HCT116 (cell line): ENCODE measurements around the gene HEATR5B. TPM values are rescaled to one million over a fixed set of nuclear protein-coding genes. Genes with fewer than 3 reads are reported as not detected.

Experiments used
- ATAC-seq: fragments of 200-7000 bp; cut with Tn5 transposase; 2 replicates; pipeline ENCODE4 v1.9.1; 2020; ENCODE audit warnings: mild to moderate bottlenecking, moderate library complexity
- BruUV-seq: library from RNA; stranded (reverse); fragments of 400-500 nt; replicated peaks from 2 replicates; lab custom pipeline; 2021; lab: Mats Ljungman, UMichigan
- CTCF ChIA-PET: fragments of 300-600 bp; sonication (Branson Sonifier 250); formaldehyde crosslinking; loops from one replicate; lab custom pipeline; 2021; ENCODE audit warnings: antibody characterized with exemption; lab: Charles Lee
- POLR2A ChIA-PET: fragments of 300-600, 350-600 bp; sonication (Branson Sonifier 250); formaldehyde crosslinking; loops from one replicate; lab custom pipeline; 2021; ENCODE audit warnings: antibody characterized with exemption; lab: Charles Lee
- RAD21 ChIA-PET, 2 experiments: fragments of 300-600 bp; sonication (Branson Sonifier 250); formaldehyde crosslinking; loops; one replicate each; lab custom pipeline; 2023; ENCODE audit warnings: low total read pairs in 2 of 2; ENCODE audit not compliant: uncharacterized antibody in 2 of 2, unreplicated experiment in 2 of 2, low non-redundant PET in 1 of 2; lab: Charles Lee
- DNase-seq: peaks from one replicate; pipeline ENCODE4 v3.0.0-alpha.2; 2010; ENCODE audit warnings: low read depth, low spot score
- H2AFZ ChIP-seq: fragments of 200-600 bp; shearing (Covaris generic), sonication (generic); 2 replicates; pipeline ENCODE4 v1.6.1; 2017; ENCODE audit warnings: low read depth, mixed run types, mixed read lengths, antibody characterized with exemption, low read length; ENCODE audit not compliant: poor library complexity, severe bottlenecking
- H3K27ac ChIP-seq: 2 replicates; pipeline ENCODE4 v1.5.1; 2012; ENCODE audit warnings: low read depth, low read length
- H3K27me3 ChIP-seq: fragments of 200-600 bp; sonication (generic); 2 replicates; pipeline ENCODE4 v1.6.1; 2016; ENCODE audit warnings: mixed run types, low read length, mixed read lengths; ENCODE audit not compliant: insufficient read depth
- H3K36me3 ChIP-seq, 2 experiments: fragments of 200-500 bp in 1 of 2; fragments of 200-600 bp in 1 of 2; sonication (Bioruptor generic) in 1 of 2; sonication (generic) in 1 of 2; 2 replicates each; pipeline versions ENCODE4 v1.5.1 to v1.6.1; 2014 to 2016; ENCODE audit warnings: low read length in 2 of 2, inconsistent platforms in 1 of 2, mixed read lengths in 1 of 2, mixed run types in 1 of 2; ENCODE audit not compliant: insufficient read depth in 2 of 2, control insufficient read depth in 1 of 2
- H3K4me1 ChIP-seq, 2 experiments: fragments of 200-600 bp in 1 of 2; sonication (generic) in 1 of 2; 2 replicates each; pipeline versions ENCODE4 v1.5.1 to v1.6.1; 2012 to 2017; ENCODE audit warnings: low read length in 2 of 2, inconsistent platforms in 1 of 2, mild to moderate bottlenecking in 1 of 2, mixed read lengths in 1 of 2, mixed run types in 1 of 2, moderate library complexity in 1 of 2; ENCODE audit not compliant: insufficient read depth in 2 of 2, control insufficient read depth in 1 of 2
- H3K4me2 ChIP-seq: fragments of 200-600 bp; sonication (generic); 2 replicates; pipeline ENCODE4 v1.6.1; 2017; ENCODE audit warnings: mixed run types, low read length, mixed read lengths
- H3K4me3 ChIP-seq, 2 experiments: fragments of 200-600 bp in 1 of 2; sonication (generic) in 1 of 2; replicated peaks in 1 of 2; 2 replicates each; pipeline ENCODE4 v1.5.1; 2011 to 2016; ENCODE audit warnings: low read length in 2 of 2, control low read depth in 1 of 2, low read depth in 1 of 2, mild to moderate bottlenecking in 1 of 2, mixed read lengths in 1 of 2, mixed run types in 1 of 2
- H3K79me2 ChIP-seq: fragments of 200-600 bp; sonication (generic); 2 replicates; pipeline ENCODE4 v1.6.1; 2017; ENCODE audit warnings: mild to moderate bottlenecking, mixed run types, low read length, moderate library complexity, mixed read lengths; ENCODE audit not compliant: insufficient read depth
- H3K9ac ChIP-seq: fragments of 200-600 bp; sonication (generic); 2 replicates; pipeline ENCODE4 v1.6.1; 2016; ENCODE audit warnings: low read length, mixed read lengths
- H3K9me2 ChIP-seq: fragments of 200-600 bp; sonication (generic), shearing (Covaris generic); 2 replicates; pipeline ENCODE4 v1.6.1; 2017; ENCODE audit warnings: mixed run types, mild to moderate bottlenecking, moderate library complexity; ENCODE audit not compliant: insufficient read depth
- H3K9me3 ChIP-seq, 2 experiments: fragments of 200-500 bp in 1 of 2; fragments of 200-600 bp in 1 of 2; sonication (Bioruptor generic) in 1 of 2; sonication (generic) in 1 of 2; 2 replicates each; pipeline ENCODE4 v1.6.1; 2014 to 2017; ENCODE audit warnings: low read length in 2 of 2, mixed read lengths in 2 of 2, inconsistent platforms in 1 of 2, low read depth in 1 of 2, mild to moderate bottlenecking in 1 of 2, mixed run types in 1 of 2, moderate library complexity in 1 of 2; ENCODE audit not compliant: control insufficient read depth in 1 of 2, insufficient read depth in 1 of 2
- H4K20me1 ChIP-seq: fragments of 200-600 bp; sonication (generic), shearing (Covaris generic); 2 replicates; pipeline ENCODE4 v1.6.1; 2017; ENCODE audit warnings: mixed run types, mild to moderate bottlenecking, moderate library complexity; ENCODE audit not compliant: insufficient read depth
- ATF3 ChIP-seq: IDR thresholded peaks from 2 replicates; pipeline ENCODE4 v1.6.1; 2012
- CBX3 ChIP-seq: IDR thresholded peaks from 2 replicates; pipeline ENCODE4 v1.6.1; 2012; ENCODE audit warnings: low read depth
- CEBPB ChIP-seq: IDR thresholded peaks from 2 replicates; pipeline ENCODE4 v1.6.1; 2012; ENCODE audit warnings: low read depth
- CTCF ChIP-seq, 3 experiments: fragments of 200-600 bp in 1 of 3; sonication (generic) in 1 of 3; IDR thresholded peaks in 2 of 3; conservative IDR thresholded peaks in 1 of 3; 2 replicates each; pipeline ENCODE4 v1.5.1; 2012 to 2017; ENCODE audit warnings: low read depth in 2 of 3, low read length in 2 of 3, antibody characterized with exemption in 1 of 3, borderline replicate concordance in 1 of 3, control low read depth in 1 of 3, mild to moderate bottlenecking in 1 of 3, mixed read lengths in 1 of 3, mixed run types in 1 of 3, moderate library complexity in 1 of 3; ENCODE audit not compliant: insufficient read depth in 1 of 3
- ELF1 ChIP-seq: IDR thresholded peaks from 2 replicates; pipeline ENCODE4 v1.6.1; 2012; ENCODE audit warnings: low read depth, borderline replicate concordance
- FOSL1 ChIP-seq: IDR thresholded peaks from 2 replicates; pipeline ENCODE4 v1.6.1; 2012; ENCODE audit warnings: low read depth
- JUND ChIP-seq: IDR thresholded peaks from 2 replicates; pipeline ENCODE4 v1.6.1; 2012
- POLR2A ChIP-seq: IDR thresholded peaks from 2 replicates; pipeline ENCODE4 v1.7.0; 2011; ENCODE audit warnings: borderline replicate concordance; ENCODE audit not compliant: insufficient read depth, insufficient read length; ENCODE audit errors: extremely low read depth
- POLR2AphosphoS5 ChIP-seq: IDR thresholded peaks from 2 replicates; pipeline ENCODE4 v1.6.1; 2011; ENCODE audit warnings: mild to moderate bottlenecking, low read depth, low read length, moderate library complexity
- RAD21 ChIP-seq: IDR thresholded peaks from 2 replicates; pipeline ENCODE4 v1.6.1; 2012; ENCODE audit warnings: low read depth, mild to moderate bottlenecking
- REST ChIP-seq: IDR thresholded peaks from 2 replicates; pipeline ENCODE4 v1.6.1; 2012; ENCODE audit warnings: low read depth
- SIN3A ChIP-seq: IDR thresholded peaks from 2 replicates; pipeline ENCODE4 v1.6.1; 2012; ENCODE audit warnings: low read depth
- SP1 ChIP-seq: IDR thresholded peaks from 2 replicates; pipeline ENCODE4 v1.6.1; 2012; ENCODE audit warnings: low read depth
- SRF ChIP-seq: IDR thresholded peaks from 2 replicates; pipeline ENCODE4 v1.6.1; 2012; ENCODE audit warnings: low read depth
- TCF7L2 ChIP-seq: IDR thresholded peaks from 2 replicates; pipeline ENCODE4 v1.7.0; 2011; ENCODE audit warnings: borderline replicate concordance, inconsistent platforms; ENCODE audit not compliant: insufficient read depth, insufficient read length; ENCODE audit errors: extremely low read depth
- YY1 ChIP-seq: IDR thresholded peaks from 2 replicates; pipeline ENCODE4 v1.6.1; 2011; ENCODE audit warnings: low read length, low read depth, moderate library complexity, mild to moderate bottlenecking; ENCODE audit not compliant: insufficient replicate concordance; ENCODE audit errors: extremely low read depth
- ZNF274 ChIP-seq: fragments of 200-500 bp; sonication (Bioruptor generic); IDR thresholded peaks from 2 replicates; pipeline ENCODE4 v1.6.1; 2014; ENCODE audit warnings: mild to moderate bottlenecking, low read depth, low read length, inconsistent platforms
- intact Hi-C: fragments of 100-400 bp; cut with micrococcal nuclease; formaldehyde crosslinking; loops from 2 replicates; pipeline ENCODE4 v1.10.0; 2022
- total RNA-seq: library from RNA; stranded (reverse); gene quantifications from one replicate; pipeline ENCODE4 v1.2.1, GENCODE V29; 2021; ENCODE audit not compliant: unreplicated experiment
- TF ChIP-seq, protein P1 (sequence below): IDR thresholded peaks from 2 replicates; pipeline ENCODE4 v1.6.1; 2011; ENCODE audit warnings: mild to moderate bottlenecking, low read length, moderate library complexity; ENCODE audit not compliant: insufficient replicate concordance; ENCODE audit errors: extremely low read depth

HEATR5B gene
- total RNA-seq, 1 experiment from 2014 or later = 10.6 TPM

DNA sequence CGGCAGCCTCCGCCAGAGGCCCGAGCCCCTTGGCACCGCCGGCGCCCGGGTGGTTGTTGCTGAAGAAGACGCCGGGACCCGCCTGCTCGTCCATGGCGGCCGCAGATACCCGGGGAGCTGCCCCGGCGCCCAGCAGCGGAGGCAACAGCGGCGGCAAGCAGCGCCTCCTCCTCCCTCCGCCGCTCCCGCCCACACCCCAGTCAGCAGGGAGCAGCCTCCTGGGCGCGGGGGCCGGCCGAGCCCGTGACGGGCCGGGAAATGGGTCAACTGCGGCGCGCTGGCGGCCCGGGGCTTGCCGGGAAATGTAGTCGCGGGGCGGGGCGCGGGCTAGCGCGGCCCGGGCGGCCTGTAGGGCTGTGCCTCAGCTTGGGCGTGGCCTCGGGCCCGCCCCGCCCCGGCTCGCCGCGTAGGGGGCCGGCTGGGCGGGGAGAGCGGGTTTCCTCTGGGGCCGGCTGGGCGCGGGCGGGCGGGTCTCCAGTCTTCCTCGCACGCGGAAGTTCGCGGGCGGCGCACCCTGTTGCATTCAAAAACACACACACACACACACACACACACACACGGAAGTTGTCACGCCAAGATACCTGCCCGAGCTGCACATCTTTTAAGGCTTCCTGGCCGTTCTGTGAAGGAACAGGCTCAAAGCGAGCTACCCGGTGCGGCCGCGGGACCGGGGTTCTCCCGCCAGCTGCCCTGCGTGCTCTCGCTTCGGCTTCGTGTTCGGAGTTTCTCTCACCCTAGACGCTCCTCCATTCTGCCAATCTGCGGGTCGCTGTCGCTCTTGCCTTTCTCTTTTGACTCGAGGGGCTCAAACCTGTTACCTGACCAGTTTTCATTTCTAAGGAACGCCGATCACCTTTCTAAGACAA lies 117.6 kb downstream of the HEATR5B start, which contains the start of gene STRN:
STRN (minus strand) TSS at position 167 of the 866 bp plus-strand sequence; CDS start at position 94, 73 bp downstream.
- CTCF ChIA-PET = no interaction called here
- no peaks in the 10 kb centered on the region for H3K27me3 ChIP-seq
- no peaks in the 10 kb centered on the region for H3K9me3 ChIP-seq
- H3K4me1 ChIP-seq = peaks cover 3 to 32% of the 10 kb centered on the region in 2 experiments; a peak in 3 of 4 replicates
- H3K4me3 ChIP-seq = peak within 1 kb of the TSS; percentile 76 to 100
- H4K20me1 ChIP-seq = no peaks in the 10 kb centered on the region
- intact Hi-C loops = no loop called here
- no peaks in the 10 kb centered on the region for H3K9me2 ChIP-seq
- H3K79me2 ChIP-seq = peaks cover 39% of the 10 kb centered on the region
- no peaks in the 10 kb centered on the region for H3K36me3 ChIP-seq
- H3K4me2 ChIP-seq = peak within 1 kb of the TSS; percentile 99
- H3K27ac ChIP-seq = peak within 1 kb of the TSS; percentile 87
- TSS peak; percentile 97 for BruUV-seq
- RAD21 ChIA-PET = no interaction called here
- POLR2A ChIA-PET = interaction anchor here (0.7 kb wide), 1 partner anchor 10 kb away, joined by 3 read pairs; no protein-coding TSS in a partner anchor
- H3K9ac ChIP-seq = peak within 1 kb of the TSS; percentile 80
- peak; percentile 76 for DNase-seq
- peak; percentile 96 for ATAC-seq
- peak within 1 kb of the TSS; percentile 98 for H2AFZ ChIP-seq
- TF ChIP-seq JUND (no peak), POLR2A (peak; percentile 83), SRF (peak; percentile 29; the same call in 1 of the 2 replicates), POLR2AphosphoS5 (peak; percentile 93), SP1 (peak; percentile 75), YY1 (peak; percentile 77), TCF7L2 (no peak), ELF1 (peak; percentile 67), CBX3 (peak; percentile 60; the same call in 1 of the 2 replicates), ZNF274 (no peak), SIN3A (peak; percentile 84), ATF3 (no peak), REST (no peak), CEBPB (no peak), FOSL1 (no peak), RAD21 (no peak), CTCF (IDR thresholded peaks at IDR 0.05 in 2 of 3, conservative IDR thresholded peaks at IDR 0.05 in 1 of 3; ENCODE audit: borderline replicate concordance in 1 of 3, insufficient read depth in 1 of 3, low read depth in 2 of 3, low read length in 2 of 3) (no peak)
- TF ChIP-seq, protein P1, sequence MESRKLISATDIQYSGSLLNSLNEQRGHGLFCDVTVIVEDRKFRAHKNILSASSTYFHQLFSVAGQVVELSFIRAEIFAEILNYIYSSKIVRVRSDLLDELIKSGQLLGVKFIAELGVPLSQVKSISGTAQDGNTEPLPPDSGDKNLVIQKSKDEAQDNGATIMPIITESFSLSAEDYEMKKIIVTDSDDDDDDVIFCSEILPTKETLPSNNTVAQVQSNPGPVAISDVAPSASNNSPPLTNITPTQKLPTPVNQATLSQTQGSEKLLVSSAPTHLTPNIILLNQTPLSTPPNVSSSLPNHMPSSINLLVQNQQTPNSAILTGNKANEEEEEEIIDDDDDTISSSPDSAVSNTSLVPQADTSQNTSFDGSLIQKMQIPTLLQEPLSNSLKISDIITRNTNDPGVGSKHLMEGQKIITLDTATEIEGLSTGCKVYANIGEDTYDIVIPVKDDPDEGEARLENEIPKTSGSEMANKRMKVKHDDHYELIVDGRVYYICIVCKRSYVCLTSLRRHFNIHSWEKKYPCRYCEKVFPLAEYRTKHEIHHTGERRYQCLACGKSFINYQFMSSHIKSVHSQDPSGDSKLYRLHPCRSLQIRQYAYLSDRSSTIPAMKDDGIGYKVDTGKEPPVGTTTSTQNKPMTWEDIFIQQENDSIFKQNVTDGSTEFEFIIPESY = peak; percentile 64
